WI38 (cell line): ENCODE data around the gene CLASP1.

Experiments used
- H3K4me3 ChIP-seq: 2 replicates; pipeline ENCODE4 v1.5.1; 2011; ENCODE audit warnings: low read depth, mild to moderate bottlenecking, control low read depth, low read length
- CTCF ChIP-seq: IDR thresholded peaks from 2 replicates; pipeline ENCODE4 v1.5.1; 2012; ENCODE audit warnings: low read depth, mild to moderate bottlenecking, control low read depth, low read length

The CLASP1 gene

GRCh38 chr2:121294881-121295840, 354.1 kb downstream of the CLASP1 start:
- H3K4me3 ChIP-seq: no peak overlapping the region
- no peak for TF ChIP-seq CTCF

GRCh38 chr2:121293450-121294325, 355.6 kb downstream of the CLASP1 start:
- TF ChIP-seq CTCF: no peak
- H3K4me3 ChIP-seq: no peak overlapping the region

GRCh38 chr2:121291251-121291580, 358.0 kb downstream of the CLASP1 start:
- H3K4me3 ChIP-seq: no peak overlapping the region
- no peak for TF ChIP-seq CTCF

GRCh38 chr2:121289271-121289670, 360.0 kb downstream of the CLASP1 start:
- no peak overlapping the region for H3K4me3 ChIP-seq
- TF ChIP-seq CTCF: no peak

- TF ChIP-seq CTCF: no peak
- no peak overlapping the region for H3K4me3 ChIP-seq
Measured at GRCh38 chr2:121288454-121289231, 360.6 kb downstream of the CLASP1 start.

- H3K4me3 ChIP-seq: no peak overlapping the region
- TF ChIP-seq CTCF: no peak
Measured at GRCh38 chr2:121287956-121288355, 361.3 kb downstream of the CLASP1 start.
